Epithelial cell of prostate (primary cell): ENCODE measurements around the gene CLNK.

Experiments used
- DNase-seq: peaks from one replicate; pipeline ENCODE4 v3.0.0-alpha.2; 2011; ENCODE audit warnings: low read depth, low spot score
- H3K27ac ChIP-seq: fragments of 450-650 bp; 2 replicates; pipeline ENCODE4 v1.5.1; 2017; ENCODE audit warnings: mild to moderate bottlenecking

CLNK gene

DNA sequence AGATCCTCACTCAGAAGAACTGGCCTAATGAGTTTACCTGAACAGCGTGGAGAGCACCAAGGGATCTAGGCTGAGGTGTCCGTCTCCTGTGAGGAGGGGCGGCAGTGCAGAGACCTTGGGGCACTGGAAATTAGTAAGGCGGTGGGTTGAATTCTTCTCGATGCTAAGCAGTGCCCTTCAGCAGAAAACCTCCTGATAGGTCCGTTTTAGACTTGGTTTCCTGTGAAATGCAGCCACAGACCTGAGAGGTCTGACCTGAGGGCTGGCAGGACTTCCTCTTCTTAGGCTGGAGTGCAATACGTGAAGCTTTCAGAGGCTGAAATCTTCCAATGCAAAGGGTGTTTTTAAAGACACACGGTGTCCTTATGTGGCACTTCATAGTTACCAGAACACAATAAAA, at the start of gene CLNK:
CLNK (minus strand) TSS at position 138 of the 400 bp plus-strand sequence. CDS start 16,899 bp downstream, outside the sequence.
- DNase-seq, result no peak
- H3K27ac ChIP-seq, result no peak within 1 kb of the TSS

DNA sequence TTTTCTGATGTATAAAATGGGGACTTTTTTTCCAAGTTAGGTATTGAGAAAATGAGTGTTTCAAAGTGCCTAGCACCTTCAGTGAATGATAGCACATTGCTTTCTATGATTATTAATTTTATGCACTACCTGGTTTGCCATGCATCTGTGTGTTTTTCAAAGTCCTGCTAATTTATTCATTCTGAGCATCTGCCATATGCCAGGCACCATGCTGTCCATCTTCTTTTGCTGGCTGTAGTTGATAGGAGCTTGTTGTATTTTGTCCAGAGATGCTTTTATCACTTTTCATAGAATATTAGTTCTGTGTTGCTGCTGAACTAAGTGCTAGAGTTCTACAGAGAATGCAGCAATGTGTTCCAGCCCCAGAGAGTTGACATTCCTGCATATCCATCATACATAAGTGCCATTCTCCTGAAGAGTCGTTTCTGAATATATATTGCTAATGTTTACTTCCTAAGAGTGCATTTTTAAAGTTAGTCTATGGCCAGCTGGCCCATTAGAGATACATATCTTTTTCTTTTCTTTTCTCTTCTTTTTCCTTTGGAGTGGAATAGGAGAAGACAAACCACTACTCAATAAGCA, 49.0 kb upstream of the CLNK start:
- H3K27ac ChIP-seq, result no peak overlapping the region

GRCh38 chr4:10732914-10733415, 48.4 kb upstream of the CLNK start:
- H3K27ac ChIP-seq, result no peak overlapping the region
- DNase-seq, result no peak

More for the DNA sequence above, 49.0 kb upstream of the CLNK start:
- DNase-seq, result no peak

DNA sequence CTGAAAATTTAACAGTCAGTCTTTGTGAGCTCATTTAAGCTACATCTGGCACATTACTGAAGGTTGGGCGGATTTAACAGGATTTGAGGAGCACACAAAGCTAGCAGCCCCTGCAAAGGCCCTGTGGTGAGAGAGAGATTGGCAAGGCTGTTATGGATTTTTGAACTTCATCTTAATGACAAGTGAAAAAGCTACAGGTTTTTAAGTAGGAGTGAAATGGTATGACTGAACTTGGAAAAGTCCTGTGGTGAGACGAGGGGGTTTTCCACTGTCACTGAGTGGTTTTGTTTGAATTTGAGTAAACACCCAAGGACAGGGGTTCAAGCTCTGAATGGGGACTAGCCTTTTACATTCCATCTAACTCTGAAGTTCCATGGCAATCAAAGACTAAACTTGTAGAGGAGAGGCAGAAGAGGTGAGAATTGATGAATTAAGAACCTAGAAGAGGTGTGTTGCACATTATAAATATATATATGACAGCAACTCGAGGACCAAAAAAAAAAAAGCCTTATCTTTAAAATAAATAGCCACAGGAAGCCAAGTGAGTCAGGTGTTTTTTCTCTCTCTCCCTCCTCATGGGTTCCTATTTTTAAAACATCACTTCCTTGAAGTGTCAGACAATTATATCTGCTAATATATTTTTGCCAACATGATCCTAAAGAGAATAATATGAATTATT, 47.8 kb upstream of the CLNK start:
- DNase-seq, result no peak
- no peak overlapping the region for H3K27ac ChIP-seq

DNA sequence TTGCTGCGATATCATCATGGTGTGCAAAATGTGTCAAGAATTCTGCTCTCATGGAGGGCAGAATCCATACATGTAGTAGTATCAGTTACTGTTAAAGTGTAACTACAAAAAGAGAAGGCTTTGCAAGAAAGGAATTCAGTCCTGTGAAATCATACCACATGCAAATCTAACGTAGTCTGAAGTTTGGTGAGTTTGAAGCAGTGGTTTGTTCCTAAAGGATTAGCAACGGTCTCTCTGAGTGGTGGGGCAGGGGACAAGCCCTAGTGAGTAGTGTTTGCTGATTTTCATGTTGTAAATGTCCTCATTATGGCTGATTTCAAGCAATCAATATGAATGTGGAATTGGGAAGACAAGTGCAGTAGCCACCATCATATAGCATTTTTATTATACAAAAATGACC, 47.1 kb upstream of the CLNK start:
- no peak for DNase-seq
- no peak overlapping the region for H3K27ac ChIP-seq

GRCh38 chr4:10731162-10731561, 46.6 kb upstream of the CLNK start:
- no peak for DNase-seq
- H3K27ac ChIP-seq, result no peak overlapping the region

DNA sequence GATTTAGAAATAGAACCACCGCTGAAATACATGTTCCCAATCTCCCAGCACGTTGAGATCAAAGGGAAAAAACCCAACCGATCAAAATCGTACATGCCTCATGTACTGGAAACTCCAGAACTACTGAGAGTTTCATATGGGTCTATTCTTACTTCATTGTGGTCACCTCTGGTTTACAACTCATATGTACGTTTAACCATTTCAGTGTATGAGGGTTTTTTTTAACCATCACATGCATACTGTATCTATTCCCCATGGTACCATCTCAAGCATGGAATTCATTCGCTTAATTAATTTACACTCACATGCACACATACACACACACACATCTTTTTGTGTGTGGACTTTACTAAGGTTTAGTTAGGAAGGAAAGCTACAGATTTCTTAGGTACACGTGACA, 46.0 kb upstream of the CLNK start:
- no peak for DNase-seq
- no peak overlapping the region for H3K27ac ChIP-seq

DNA sequence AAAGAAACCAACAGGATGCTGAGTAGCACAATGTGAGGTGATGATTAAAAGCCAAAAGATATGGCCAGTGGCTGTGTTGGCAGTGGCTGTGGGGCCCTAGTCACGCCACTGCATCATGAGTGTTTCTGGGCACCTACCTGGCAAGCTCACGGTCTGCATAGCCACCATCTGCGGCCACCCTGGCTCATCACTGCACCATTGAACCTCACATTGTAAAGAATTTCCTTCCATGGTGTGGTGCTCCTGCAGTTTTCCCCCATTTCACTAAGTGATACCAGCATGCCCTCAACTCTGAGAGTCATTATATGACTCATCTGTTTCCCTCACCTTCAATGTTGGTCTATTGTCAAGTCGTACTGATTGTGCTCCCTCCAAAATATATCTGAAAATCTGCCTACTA, 45.5 kb upstream of the CLNK start:
- DNase-seq, result no peak
- no peak overlapping the region for H3K27ac ChIP-seq

DNA sequence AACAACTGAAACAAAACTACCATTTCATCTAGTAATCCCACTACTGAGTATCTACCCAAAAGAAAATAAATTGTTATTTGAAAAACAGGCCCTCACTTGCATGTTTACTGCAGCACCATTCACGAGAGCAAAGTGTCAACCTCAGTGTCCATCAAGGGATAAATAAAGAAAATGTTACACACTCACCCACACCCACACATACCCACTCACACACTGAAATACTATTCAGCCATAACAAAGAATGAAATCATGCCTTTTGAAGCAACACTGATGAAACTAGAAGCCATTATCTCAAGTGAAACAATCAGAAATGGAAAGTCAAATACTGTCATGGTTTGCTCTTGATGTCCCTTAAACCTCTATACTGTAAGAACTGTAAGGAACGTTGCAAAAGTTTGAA, 44.8 kb upstream of the CLNK start:
- no peak overlapping the region for H3K27ac ChIP-seq
- no peak for DNase-seq

- no peak overlapping the region for H3K27ac ChIP-seq
- no peak for DNase-seq
Measured at GRCh38 chr4:10728016-10728415, 43.4 kb upstream of the CLNK start.

DNA sequence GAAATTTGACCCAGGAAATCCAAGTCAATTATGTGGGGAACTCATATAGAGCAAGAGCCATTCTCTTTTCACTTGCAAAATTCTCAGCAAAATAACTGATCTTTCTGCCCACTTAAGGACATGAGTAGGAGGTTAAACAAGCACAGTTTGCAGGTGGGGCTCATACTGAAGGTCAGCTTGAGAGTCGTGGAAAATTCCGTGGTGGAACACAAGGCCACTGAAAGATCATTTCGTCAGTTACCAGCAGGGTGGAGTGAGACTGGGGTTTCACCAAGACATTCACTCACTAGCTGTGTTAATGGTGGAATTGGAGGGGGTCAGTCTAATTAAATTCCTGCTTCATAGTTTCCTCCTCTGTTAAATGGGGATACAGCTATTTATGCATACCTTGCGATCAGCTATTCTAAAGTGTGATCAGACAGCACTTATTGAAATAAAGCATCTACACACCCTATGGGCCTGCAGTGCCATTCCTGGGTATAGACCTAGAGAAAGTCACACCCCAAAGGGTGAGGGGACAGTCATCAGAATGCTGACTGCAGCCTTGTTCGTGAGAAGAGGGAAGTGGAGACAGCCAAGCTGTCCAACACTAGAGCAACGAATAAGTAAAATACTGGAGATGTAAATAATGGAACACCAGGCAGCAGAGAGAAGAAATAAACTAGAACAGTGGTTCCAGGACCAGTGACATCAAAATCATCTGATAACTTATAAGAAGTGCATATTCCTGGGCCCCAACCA, 42.7 kb upstream of the CLNK start:
- no peak overlapping the region for H3K27ac ChIP-seq
- no peak for DNase-seq

DNA sequence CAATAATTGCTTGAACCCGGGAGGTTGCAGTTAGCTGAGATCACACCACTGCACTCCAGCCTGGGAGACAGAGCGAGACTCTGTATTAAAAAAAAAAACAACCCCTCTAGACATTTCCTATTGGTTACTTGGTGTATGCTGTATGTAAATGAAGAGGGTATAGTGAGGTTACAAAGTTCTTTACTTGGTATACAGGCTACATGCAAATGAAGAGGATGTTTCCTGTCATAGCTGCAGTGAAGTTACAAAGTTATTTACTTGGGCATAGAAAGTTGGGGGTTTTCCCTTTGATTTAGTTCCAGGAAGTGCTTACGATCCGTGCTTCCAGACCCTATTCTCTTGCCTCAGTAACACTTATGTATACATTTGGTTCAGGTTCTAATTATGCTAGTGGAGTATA, 38.4 kb upstream of the CLNK start:
- DNase-seq, result no peak
- H3K27ac ChIP-seq, result no peak overlapping the region

DNA sequence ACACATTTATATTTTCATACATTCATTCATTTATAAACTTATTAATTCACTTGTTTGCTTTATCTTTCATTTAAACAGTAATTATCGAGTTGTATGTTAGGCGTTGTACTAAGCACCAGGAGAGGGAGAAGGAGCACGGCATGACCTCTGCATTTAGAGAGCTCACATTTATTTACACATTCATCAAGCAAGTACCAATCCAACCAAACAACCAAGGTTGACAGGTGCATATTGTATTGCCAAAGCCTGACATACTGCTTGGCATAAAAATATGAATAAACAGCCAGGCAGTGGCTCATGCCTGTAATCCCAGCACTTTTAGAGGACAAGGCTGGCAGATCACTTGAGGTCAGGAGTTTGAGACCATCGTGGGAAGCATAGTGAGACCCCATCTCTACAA, 37.0 kb upstream of the CLNK start:
- no peak overlapping the region for H3K27ac ChIP-seq
- no peak for DNase-seq

DNA sequence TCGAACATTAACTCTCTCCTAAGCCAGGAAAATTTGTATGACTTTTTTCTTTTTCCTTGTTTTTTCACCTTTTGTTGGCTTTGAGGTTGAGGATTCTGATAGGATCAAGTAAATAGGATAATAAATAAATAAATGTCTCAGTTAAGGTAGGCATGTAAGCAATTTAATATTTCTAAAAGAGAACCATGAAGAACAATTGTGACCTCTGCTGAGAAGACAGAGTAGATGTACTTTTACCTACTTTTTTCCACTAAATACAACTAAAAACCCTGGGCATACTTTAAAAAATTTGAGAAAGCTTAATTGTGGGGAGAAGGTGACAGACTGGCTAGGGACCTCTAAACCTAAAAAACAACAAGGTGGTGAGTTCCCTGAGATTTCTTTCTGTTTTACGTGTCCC, 31.6 kb upstream of the CLNK start:
- no peak overlapping the region for H3K27ac ChIP-seq
- no peak for DNase-seq

DNA sequence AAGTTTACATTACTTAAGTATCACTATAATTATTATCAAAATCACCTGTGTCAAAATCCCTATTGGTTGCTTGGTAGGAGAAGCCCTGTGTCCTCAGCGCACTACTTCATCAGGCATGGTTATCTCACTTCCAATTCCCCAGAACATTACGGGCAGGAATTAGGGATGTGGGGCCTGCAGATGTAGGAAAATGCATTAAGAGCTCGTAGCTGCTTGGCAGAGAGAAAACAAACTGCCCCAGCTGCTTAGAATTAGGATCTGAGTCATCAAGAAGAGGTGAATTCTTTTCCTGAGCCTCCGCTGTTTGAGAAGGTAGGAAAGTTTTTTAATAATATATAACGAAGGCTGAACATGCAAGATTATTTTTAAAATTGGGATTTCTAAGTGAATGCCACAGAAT, 31.1 kb upstream of the CLNK start:
- H3K27ac ChIP-seq, result no peak overlapping the region
- DNase-seq, result no peak

GRCh38 chr4:10715135-10715534, 30.6 kb upstream of the CLNK start:
- DNase-seq, result no peak
- no peak overlapping the region for H3K27ac ChIP-seq

GRCh38 chr4:10713591-10713990, 29.0 kb upstream of the CLNK start:
- no peak for DNase-seq
- no peak overlapping the region for H3K27ac ChIP-seq

GRCh38 chr4:10706236-10706635, 21.7 kb upstream of the CLNK start:
- no peak overlapping the region for H3K27ac ChIP-seq
- DNase-seq, result no peak

DNA sequence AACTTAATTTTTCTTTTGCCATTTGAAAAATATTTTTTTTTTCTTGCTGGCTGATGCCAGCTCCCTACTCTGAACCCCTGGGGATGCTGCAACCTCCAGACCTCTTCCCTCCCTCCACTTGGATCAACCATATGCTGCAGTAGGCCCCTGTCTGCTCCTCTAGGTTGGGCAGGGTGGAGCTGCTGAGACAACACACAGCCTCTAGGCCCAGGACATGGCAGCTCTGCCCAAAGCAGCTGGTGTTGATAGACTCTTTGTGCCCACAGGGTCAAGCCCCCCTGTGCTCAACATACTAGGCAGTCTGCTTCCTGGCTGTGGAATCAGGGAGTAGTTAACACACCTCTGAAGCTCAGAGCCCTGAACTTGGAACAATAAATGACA, 19.9 kb upstream of the CLNK start:
- DNase-seq, result no peak
- no peak overlapping the region for H3K27ac ChIP-seq

GRCh38 chr4:10703766-10704429, 19.3 kb upstream of the CLNK start:
- H3K27ac ChIP-seq, result peak overlapping the region; percentile 2
- DNase-seq, result no peak

DNA sequence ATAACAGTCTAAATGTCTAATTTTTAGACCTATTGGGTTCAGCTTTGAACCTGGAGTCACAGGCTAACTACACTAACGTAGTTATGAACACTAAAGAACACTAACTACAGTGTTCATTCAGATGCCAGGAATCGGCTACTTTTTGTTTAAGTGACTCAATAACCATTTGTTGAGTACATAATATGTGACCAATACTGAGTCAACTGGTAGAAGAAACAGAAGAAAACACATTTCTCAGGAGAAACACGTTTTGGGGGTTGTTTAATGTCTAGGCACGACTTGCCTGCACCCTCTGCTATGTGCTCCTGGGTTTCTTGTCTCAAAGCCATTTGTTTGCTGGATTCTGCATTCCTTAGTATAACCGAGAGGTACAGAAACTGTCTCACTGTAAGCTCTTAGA, 18.6 kb upstream of the CLNK start:
- DNase-seq, result no peak
- peak overlapping the region; percentile 2 for H3K27ac ChIP-seq
